ENCODE data around the gene PUS7L. TPM values are rescaled to one million over a fixed set of nuclear protein-coding genes. Genes with fewer than 3 reads are reported as not detected.

The PUS7L gene
- total and polyA plus RNA-seq, 2 of the 13 experiments (the other 11 are each of a cell fraction or from before 2014, with no cell fraction given) = 6.5 to 37.6 TPM

- TF ChIP-seq ZBTB39 (CRISPR knock-in tag; IDR thresholded peaks at IDR 0.05) (no peak), ZNF672 (CRISPR knock-in tag; IDR thresholded peaks at IDR 0.05) (no peak), E2F2 (CRISPR knock-in tag; IDR thresholded peaks at IDR 0.05; ENCODE audit: borderline replicate concordance) (no peak), ZNF75D (CRISPR knock-in tag; IDR thresholded peaks at IDR 0.05; ENCODE audit: borderline replicate concordance) (no peak), ZFP82 (CRISPR knock-in tag; IDR thresholded peaks at IDR 0.05; ENCODE audit: borderline replicate concordance) (no peak; the same call in 1 of the 2 replicates), ZNF143 (CRISPR knock-in tag; IDR thresholded peaks at IDR 0.05) (no peak), ZNF354B (CRISPR knock-in tag; IDR thresholded peaks at IDR 0.05) (no peak), CHCHD3 (CRISPR knock-in tag; IDR thresholded peaks at IDR 0.05) (no peak), ATF1 (CRISPR knock-in tag; IDR thresholded peaks at IDR 0.05) (peak; percentile 62; the same call in 1 of the 2 replicates), KLF11 (CRISPR knock-in tag; IDR thresholded peaks at IDR 0.05) (no peak), ZNF280D (CRISPR knock-in tag; IDR thresholded peaks at IDR 0.05) (no peak), IRF9 (CRISPR knock-in tag; IDR thresholded peaks at IDR 0.05; ENCODE audit: borderline replicate concordance) (no peak; the same call in 1 of the 2 replicates), ZNF276 (CRISPR knock-in tag; IDR thresholded peaks at IDR 0.05; ENCODE audit: low read depth) (no peak), MYPOP (CRISPR knock-in tag; IDR thresholded peaks at IDR 0.05) (peak; percentile 56; the same call in 1 of the 2 replicates), GATA4 (IDR thresholded peaks at IDR 0.05; ENCODE audit: borderline replicate concordance, low read depth) (no peak), U2AF1 (optimal IDR thresholded peaks at IDR 0.05; ENCODE audit: low read depth, low read length) (no peak), NFIC (IDR thresholded peaks at IDR 0.05; ENCODE audit: low read length) (no peak), ARHGAP35 (CRISPR knock-in tag; IDR thresholded peaks at IDR 0.05; ENCODE audit: borderline replicate concordance) (no peak)
Observed at GRCh38 chr12:43758728-43759563, at the start of gene PUS7L, which contains the start of gene IRAK4 (continued).

All from HepG2 (cell line).